Measurements from ENCODE around the gene MARK1.

DNA sequence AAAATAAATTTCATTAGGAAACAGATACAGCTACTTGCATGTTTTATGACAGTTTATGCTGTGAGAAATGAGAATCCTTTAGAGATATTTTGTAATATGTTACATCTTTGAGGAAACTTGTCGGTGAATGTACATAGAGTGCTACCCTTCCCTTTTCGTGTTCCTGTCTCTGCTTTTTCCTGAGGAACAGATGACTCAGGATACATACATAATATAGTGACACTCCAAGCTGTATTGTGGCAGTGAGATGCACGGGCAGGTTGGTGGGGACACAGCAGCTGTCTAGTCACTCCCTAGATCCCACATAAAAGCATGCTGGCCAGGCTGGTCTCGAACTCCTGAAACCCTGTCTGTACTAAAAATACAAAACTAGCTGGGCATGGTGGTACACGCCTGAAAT, 20.9 kb upstream of the MARK1 start:
- TF ChIP-seq, protein P1, sequence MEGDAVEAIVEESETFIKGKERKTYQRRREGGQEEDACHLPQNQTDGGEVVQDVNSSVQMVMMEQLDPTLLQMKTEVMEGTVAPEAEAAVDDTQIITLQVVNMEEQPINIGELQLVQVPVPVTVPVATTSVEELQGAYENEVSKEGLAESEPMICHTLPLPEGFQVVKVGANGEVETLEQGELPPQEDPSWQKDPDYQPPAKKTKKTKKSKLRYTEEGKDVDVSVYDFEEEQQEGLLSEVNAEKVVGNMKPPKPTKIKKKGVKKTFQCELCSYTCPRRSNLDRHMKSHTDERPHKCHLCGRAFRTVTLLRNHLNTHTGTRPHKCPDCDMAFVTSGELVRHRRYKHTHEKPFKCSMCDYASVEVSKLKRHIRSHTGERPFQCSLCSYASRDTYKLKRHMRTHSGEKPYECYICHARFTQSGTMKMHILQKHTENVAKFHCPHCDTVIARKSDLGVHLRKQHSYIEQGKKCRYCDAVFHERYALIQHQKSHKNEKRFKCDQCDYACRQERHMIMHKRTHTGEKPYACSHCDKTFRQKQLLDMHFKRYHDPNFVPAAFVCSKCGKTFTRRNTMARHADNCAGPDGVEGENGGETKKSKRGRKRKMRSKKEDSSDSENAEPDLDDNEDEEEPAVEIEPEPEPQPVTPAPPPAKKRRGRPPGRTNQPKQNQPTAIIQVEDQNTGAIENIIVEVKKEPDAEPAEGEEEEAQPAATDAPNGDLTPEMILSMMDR (conservative IDR thresholded peaks at IDR 0.05 in 1 of 2, IDR thresholded peaks at IDR 0.05 in 1 of 2; ENCODE audit: low read depth in 1 of 2, low read length in 2 of 2): no peak
- TF ChIP-seq EZH2 (IDR thresholded peaks at IDR 0.05; ENCODE audit: low read length, missing control alignments): no peak
